HepG2 (cell line): ENCODE measurements around the gene FNDC3B.

Experiments
- GTF3A ChIP-seq: sonication (generic); formaldehyde crosslinking; conservative IDR thresholded peaks from 2 replicates; pipeline ENCODE4 v1.4.0; 2020; ENCODE audit warnings: mild to moderate bottlenecking, missing genetic modification reagents
- HMGXB4 ChIP-seq, 2 experiments: sonication (generic) in 1 of 2; formaldehyde crosslinking in 1 of 2; IDR thresholded peaks; 2 replicates each; pipeline versions ENCODE4 v1.4.0 to v1.6.1; 2018 to 2020; ENCODE audit warnings: missing genetic modification reagents in 2 of 2, borderline replicate concordance in 1 of 2, low read depth in 1 of 2, mild to moderate bottlenecking in 1 of 2, missing biosample characterization in 1 of 2
- HOXA7 ChIP-seq: sonication (generic); formaldehyde crosslinking; IDR thresholded peaks from 2 replicates; pipeline ENCODE4 v1.8.1; 2022; ENCODE audit warnings: mild to moderate bottlenecking, missing genetic modification reagents, moderate library complexity
- NCOA2 ChIP-seq: sonication (generic); formaldehyde crosslinking; IDR thresholded peaks from 2 replicates; pipeline ENCODE4 v1.8.0; 2022; ENCODE audit warnings: inconsistent platforms
- NFIC ChIP-seq: IDR thresholded peaks from 2 replicates; pipeline ENCODE4 v1.6.1; 2012; ENCODE audit warnings: mild to moderate bottlenecking, low read length, inconsistent platforms
- POLR2A ChIP-seq, 2 experiments: IDR thresholded peaks; 2 replicates each; pipeline ENCODE4 v1.6.1; 2011; ENCODE audit warnings: low read depth in 2 of 2, low read length in 2 of 2, mild to moderate bottlenecking in 1 of 2, moderate library complexity in 1 of 2; ENCODE audit not compliant: insufficient read depth in 1 of 2
- ZKSCAN1 ChIP-seq: fragments of 150-350 bp; IDR thresholded peaks from 2 replicates; pipeline ENCODE4 v1.6.1; 2014; ENCODE audit warnings: low read length
- ZNF24 ChIP-seq: fragments of 450-650 bp; IDR thresholded peaks from 2 replicates; pipeline ENCODE4 v1.6.1; 2017; ENCODE audit warnings: antibody characterized with exemption, mild to moderate bottlenecking
- ZNF263 ChIP-seq: sonication (generic); formaldehyde crosslinking; IDR thresholded peaks from 2 replicates; pipeline ENCODE4 v1.4.0; 2020; ENCODE audit warnings: missing genetic modification reagents
- ZNF543 ChIP-seq: sonication (generic); formaldehyde crosslinking; IDR thresholded peaks from 2 replicates; pipeline ENCODE4 v1.4.0; 2020; ENCODE audit warnings: mild to moderate bottlenecking, missing genetic modification reagents
- ZNF598 ChIP-seq: sonication (generic); formaldehyde crosslinking; IDR thresholded peaks from 2 replicates; pipeline ENCODE4 v1.5.1; 2020; ENCODE audit warnings: mild to moderate bottlenecking, missing genetic modification reagents, borderline replicate concordance
- ZNF670 ChIP-seq: sonication (generic); formaldehyde crosslinking; IDR thresholded peaks from 2 replicates; pipeline ENCODE4 v1.8.0; 2022; ENCODE audit warnings: mild to moderate bottlenecking, missing genetic modification reagents, borderline replicate concordance
- TF ChIP-seq, protein P1 (sequence below): sonication (generic); formaldehyde crosslinking; IDR thresholded peaks from 2 replicates; pipeline ENCODE4 v1.8.1; 2023; ENCODE audit warnings: mild to moderate bottlenecking, moderate library complexity, missing genetic modification reagents
- TF ChIP-seq, protein P2 (sequence below): IDR thresholded peaks from 2 replicates; pipeline ENCODE4 v1.6.1; 2016; ENCODE audit warnings: low read depth, missing genetic modification reagents, missing compliant biosample characterization

DNA sequence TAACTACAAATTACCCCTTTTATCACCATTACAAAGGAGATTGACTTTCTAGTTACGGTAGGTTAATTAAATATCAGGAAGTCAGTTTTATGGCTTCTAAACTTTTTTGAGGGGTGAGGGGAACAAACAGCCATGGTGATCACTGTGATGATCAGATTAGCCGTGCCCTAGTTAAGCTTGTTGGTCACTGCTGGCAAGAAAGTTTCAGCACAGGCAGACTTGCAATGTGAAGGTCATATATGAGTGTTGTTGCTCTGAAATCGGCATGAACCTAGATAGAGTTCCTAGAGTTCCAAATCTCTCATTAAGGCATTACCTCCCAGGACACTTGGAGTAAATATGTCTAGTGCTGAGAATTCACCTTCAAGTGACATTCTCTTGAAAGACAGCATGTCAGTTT, 252.3 kb downstream of the FNDC3B start:
- TF ChIP-seq, protein P1, sequence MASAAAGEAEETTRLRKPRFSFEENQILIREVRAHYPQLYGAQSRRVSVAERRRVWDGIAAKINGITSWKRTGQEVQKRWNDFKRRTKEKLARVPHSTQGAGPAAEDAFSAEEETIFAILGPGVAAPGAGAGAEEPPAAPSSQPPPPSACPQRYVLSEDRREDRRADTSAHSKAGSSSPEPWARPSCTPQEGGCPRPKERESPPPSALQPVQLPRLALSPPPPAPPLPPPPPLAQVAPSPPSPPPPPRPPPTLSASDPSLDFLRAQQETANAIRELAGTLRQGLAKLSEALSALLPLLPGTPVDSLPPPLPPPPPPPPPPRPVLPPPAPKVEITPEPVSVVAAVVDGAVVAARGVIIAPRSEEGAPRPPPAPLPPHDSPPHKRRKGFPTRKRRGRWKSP (CRISPR knock-in tag) = no peak
- TF ChIP-seq HMGXB4 (CRISPR knock-in tag; IDR thresholded peaks at IDR 0.05; ENCODE audit: borderline replicate concordance in 1 of 2, low read depth in 1 of 2) = no peak
- no peak for TF ChIP-seq HOXA7 (CRISPR knock-in tag)
- no peak for TF ChIP-seq GTF3A
- no peak for TF ChIP-seq NCOA2 (CRISPR knock-in tag)
- TF ChIP-seq NFIC = no peak
- no peak for TF ChIP-seq ZNF670
- no peak for TF ChIP-seq ZKSCAN1
- TF ChIP-seq ZNF598 = no peak
- TF ChIP-seq POLR2A (IDR thresholded peaks at IDR 0.05; ENCODE audit: insufficient read depth in 1 of 2, low read depth in 2 of 2, low read length in 2 of 2) = no peak
- TF ChIP-seq, protein P2, sequence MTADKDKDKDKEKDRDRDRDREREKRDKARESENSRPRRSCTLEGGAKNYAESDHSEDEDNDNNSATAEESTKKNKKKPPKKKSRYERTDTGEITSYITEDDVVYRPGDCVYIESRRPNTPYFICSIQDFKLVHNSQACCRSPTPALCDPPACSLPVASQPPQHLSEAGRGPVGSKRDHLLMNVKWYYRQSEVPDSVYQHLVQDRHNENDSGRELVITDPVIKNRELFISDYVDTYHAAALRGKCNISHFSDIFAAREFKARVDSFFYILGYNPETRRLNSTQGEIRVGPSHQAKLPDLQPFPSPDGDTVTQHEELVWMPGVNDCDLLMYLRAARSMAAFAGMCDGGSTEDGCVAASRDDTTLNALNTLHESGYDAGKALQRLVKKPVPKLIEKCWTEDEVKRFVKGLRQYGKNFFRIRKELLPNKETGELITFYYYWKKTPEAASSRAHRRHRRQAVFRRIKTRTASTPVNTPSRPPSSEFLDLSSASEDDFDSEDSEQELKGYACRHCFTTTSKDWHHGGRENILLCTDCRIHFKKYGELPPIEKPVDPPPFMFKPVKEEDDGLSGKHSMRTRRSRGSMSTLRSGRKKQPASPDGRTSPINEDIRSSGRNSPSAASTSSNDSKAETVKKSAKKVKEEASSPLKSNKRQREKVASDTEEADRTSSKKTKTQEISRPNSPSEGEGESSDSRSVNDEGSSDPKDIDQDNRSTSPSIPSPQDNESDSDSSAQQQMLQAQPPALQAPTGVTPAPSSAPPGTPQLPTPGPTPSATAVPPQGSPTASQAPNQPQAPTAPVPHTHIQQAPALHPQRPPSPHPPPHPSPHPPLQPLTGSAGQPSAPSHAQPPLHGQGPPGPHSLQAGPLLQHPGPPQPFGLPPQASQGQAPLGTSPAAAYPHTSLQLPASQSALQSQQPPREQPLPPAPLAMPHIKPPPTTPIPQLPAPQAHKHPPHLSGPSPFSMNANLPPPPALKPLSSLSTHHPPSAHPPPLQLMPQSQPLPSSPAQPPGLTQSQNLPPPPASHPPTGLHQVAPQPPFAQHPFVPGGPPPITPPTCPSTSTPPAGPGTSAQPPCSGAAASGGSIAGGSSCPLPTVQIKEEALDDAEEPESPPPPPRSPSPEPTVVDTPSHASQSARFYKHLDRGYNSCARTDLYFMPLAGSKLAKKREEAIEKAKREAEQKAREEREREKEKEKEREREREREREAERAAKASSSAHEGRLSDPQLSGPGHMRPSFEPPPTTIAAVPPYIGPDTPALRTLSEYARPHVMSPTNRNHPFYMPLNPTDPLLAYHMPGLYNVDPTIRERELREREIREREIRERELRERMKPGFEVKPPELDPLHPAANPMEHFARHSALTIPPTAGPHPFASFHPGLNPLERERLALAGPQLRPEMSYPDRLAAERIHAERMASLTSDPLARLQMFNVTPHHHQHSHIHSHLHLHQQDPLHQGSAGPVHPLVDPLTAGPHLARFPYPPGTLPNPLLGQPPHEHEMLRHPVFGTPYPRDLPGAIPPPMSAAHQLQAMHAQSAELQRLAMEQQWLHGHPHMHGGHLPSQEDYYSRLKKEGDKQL (CRISPR knock-in tag) = no peak
- no peak for TF ChIP-seq ZNF263 (CRISPR knock-in tag)
- TF ChIP-seq ZNF24 = no peak
- no peak for TF ChIP-seq ZNF543 (CRISPR knock-in tag)
